IPS-18a (cell line): ENCODE data around the gene SMS.

ENCODE experiments used
- H3K27ac ChIP-seq: one replicate; pipeline ENCODE4 v1.5.1; 2013; ENCODE audit warnings: low read length
- H3K27me3 ChIP-seq: one replicate; pipeline ENCODE4 v1.6.1; 2013; ENCODE audit warnings: mild to moderate bottlenecking, low read length; ENCODE audit not compliant: control insufficient read depth, insufficient read depth
- H3K36me3 ChIP-seq: one replicate; pipeline ENCODE4 v1.6.1; 2013; ENCODE audit warnings: low read depth, low read length; ENCODE audit not compliant: control insufficient read depth
- H3K4me1 ChIP-seq: one replicate; pipeline ENCODE4 v1.6.1; 2013; ENCODE audit warnings: low read depth, low read length; ENCODE audit not compliant: control insufficient read depth
- H3K4me3 ChIP-seq: one replicate; pipeline ENCODE4 v1.5.1; 2013; ENCODE audit warnings: low read length
- H3K9ac ChIP-seq: one replicate; pipeline ENCODE4 v1.6.1; 2013; ENCODE audit warnings: mild to moderate bottlenecking, low read length, moderate library complexity
- H3K9me3 ChIP-seq: one replicate; pipeline ENCODE4 v1.6.1; 2013; ENCODE audit warnings: low read depth, low read length; ENCODE audit not compliant: control insufficient read depth

Gene SMS

GRCh38 chrX:21940356-21940829 is at the start of gene SMS:
Gene SMS (plus strand): TSS chrX:21940709. CDS start chrX:21940825, 116 bp downstream.
- H3K27ac ChIP-seq = no peak within 1 kb of the TSS
- H3K27me3 ChIP-seq = no peaks in the 10 kb centered on the region
- H3K36me3 ChIP-seq = peaks cover 3% of the 10 kb centered on the region
- peaks cover 13% of the 10 kb centered on the region for H3K4me1 ChIP-seq
- H3K9me3 ChIP-seq = peaks cover 15% of the 10 kb centered on the region
- H3K9ac ChIP-seq = peak within 1 kb of the TSS; percentile 63
- H3K4me3 ChIP-seq = peak within 1 kb of the TSS; percentile 53

DNA sequence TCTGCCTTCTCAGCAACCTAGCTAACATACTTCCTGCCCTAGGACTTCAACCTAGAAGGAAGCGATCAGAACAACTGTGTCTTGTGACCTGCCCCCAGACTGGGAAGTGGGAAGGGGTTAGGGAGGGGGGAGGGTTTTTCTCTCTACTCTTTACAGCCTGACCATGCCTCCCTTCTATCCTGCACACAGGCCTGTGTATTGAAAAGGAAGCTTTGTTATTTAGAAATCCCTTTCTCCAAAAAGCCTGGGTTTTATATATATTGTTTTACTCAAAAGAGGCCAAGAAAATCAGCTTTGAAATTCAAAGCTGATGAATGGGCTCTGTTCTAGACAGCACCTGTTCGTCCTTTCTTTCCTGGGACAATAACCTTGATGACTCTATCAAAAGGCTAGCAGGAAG is 35.2 kb upstream of the SMS start:
- H3K4me1 ChIP-seq = peaks cover 16% of the 10 kb centered on the region
- H3K27me3 ChIP-seq = no peaks in the 10 kb centered on the region
- no peak overlapping the region for H3K9ac ChIP-seq
- H3K4me3 ChIP-seq = no peak overlapping the region
- H3K9me3 ChIP-seq = peaks cover 9% of the 10 kb centered on the region
- H3K36me3 ChIP-seq = no peaks in the 10 kb centered on the region
- no peak overlapping the region for H3K27ac ChIP-seq

DNA sequence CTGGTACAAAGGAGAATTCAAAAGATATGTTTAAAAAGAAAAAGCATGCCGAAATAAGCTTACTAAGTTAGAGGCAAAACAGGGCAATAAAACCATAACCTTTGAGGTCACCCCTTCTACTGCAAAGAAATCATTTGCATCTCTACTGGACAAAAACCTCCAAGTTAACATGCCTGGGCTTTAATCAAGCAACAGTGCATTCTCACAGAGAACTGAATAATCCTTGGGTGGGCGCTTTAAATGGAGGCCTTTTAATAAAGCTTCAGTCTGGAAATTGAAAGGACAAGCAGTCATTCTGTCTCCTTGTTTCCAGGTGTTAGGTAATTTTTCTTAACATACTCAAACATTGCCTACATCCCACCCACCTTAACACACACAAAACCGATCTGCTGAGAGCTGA is 34.6 kb upstream of the SMS start:
- H3K4me1 ChIP-seq = peaks cover 16% of the 10 kb centered on the region
- no peak overlapping the region for H3K9ac ChIP-seq
- H3K9me3 ChIP-seq = peaks cover 9% of the 10 kb centered on the region
- H3K27ac ChIP-seq = no peak overlapping the region
- no peaks in the 10 kb centered on the region for H3K27me3 ChIP-seq
- no peak overlapping the region for H3K4me3 ChIP-seq
- H3K36me3 ChIP-seq = no peaks in the 10 kb centered on the region

DNA sequence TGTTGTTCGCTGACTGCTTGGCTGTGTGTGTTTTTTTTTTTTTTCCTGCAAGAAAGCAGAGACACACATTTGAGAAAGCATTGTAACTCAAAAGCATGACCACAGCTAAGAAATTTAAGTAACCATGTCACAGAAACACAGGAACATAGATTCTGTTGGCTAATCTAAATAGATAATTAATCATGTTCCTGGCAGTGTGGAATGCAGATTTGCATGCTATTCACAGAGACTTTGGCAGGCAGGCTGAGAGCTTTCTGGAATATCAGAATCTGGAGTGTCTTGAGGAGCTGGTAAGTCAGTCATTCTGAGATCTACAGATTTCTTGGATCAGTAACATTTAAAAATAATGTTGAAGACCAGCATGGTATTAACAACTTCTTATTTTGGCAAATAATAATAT is 33.2 kb upstream of the SMS start:
- H3K9ac ChIP-seq = no peak overlapping the region
- no peaks in the 10 kb centered on the region for H3K36me3 ChIP-seq
- H3K4me1 ChIP-seq = peaks cover 16% of the 10 kb centered on the region
- H3K27ac ChIP-seq = no peak overlapping the region
- no peaks in the 10 kb centered on the region for H3K27me3 ChIP-seq
- H3K9me3 ChIP-seq = peaks cover 6% of the 10 kb centered on the region
- no peak overlapping the region for H3K4me3 ChIP-seq

- Histone ChIP-seq H3K4me3 (no peak overlapping the region), H3K27ac (no peak overlapping the region), H3K36me3 (no peaks in the 10 kb centered on the region), H3K9ac (no peak overlapping the region), H3K9me3 (peaks cover 2% of the 10 kb centered on the region), H3K4me1 (peaks cover 3% of the 10 kb centered on the region), H3K27me3 (no peaks in the 10 kb centered on the region)
Measured at GRCh38 chrX:21911481-21911880, 29.0 kb upstream of the SMS start.

GRCh38 chrX:21912220-21912619 is 28.3 kb upstream of the SMS start:
- no peak overlapping the region for H3K27ac ChIP-seq
- H3K9me3 ChIP-seq = peaks cover 2% of the 10 kb centered on the region

GRCh38 chrX:21912989-21913388 is 27.5 kb upstream of the SMS start:
- H3K27ac ChIP-seq = no peak overlapping the region
- H3K9ac ChIP-seq = no peak overlapping the region
- no peaks in the 10 kb centered on the region for H3K4me1 ChIP-seq
- no peaks in the 10 kb centered on the region for H3K36me3 ChIP-seq
- H3K9me3 ChIP-seq = peaks cover 2% of the 10 kb centered on the region
- no peaks in the 10 kb centered on the region for H3K27me3 ChIP-seq
- no peak overlapping the region for H3K4me3 ChIP-seq

More at GRCh38 chrX:21912220-21912619, 28.3 kb upstream of the SMS start:
- no peaks in the 10 kb centered on the region for H3K36me3 ChIP-seq
- no peaks in the 10 kb centered on the region for H3K4me1 ChIP-seq
- H3K9ac ChIP-seq = no peak overlapping the region
- no peak overlapping the region for H3K4me3 ChIP-seq
- no peaks in the 10 kb centered on the region for H3K27me3 ChIP-seq

DNA sequence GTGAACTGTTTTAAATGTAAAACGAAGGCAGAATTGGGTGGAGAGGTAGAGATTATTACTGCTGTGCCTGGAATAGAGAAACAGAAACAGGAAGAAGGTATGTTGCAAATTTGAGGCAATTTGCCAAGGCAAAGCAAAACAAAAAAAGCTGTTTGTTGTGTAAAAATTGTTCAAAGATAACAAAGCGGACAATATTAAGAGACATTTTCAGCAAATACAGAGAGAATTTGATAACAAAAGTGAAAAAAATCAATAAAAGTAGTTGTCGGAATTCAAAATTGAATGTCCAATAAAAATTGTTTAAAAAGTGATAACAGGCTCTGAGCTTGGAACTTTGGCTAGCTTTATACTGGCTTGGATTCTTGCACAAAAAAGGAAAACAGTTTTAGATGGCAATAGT is 14.4 kb upstream of the SMS start:
- Histone ChIP-seq H3K9me3 (peaks cover 7% of the 10 kb centered on the region), H3K4me3 (no peak overlapping the region), H3K27ac (no peak overlapping the region), H3K36me3 (no peaks in the 10 kb centered on the region), H3K27me3 (no peaks in the 10 kb centered on the region), H3K9ac (no peak overlapping the region), H3K4me1 (peaks cover 15% of the 10 kb centered on the region)

GRCh38 chrX:21926527-21927278 is 13.8 kb upstream of the SMS start:
- Histone ChIP-seq H3K4me3 (no peak overlapping the region), H3K27me3 (no peaks in the 10 kb centered on the region), H3K4me1 (peaks cover 15% of the 10 kb centered on the region), H3K27ac (no peak overlapping the region), H3K36me3 (no peaks in the 10 kb centered on the region), H3K9ac (no peak overlapping the region), H3K9me3 (peaks cover 7% of the 10 kb centered on the region)

DNA sequence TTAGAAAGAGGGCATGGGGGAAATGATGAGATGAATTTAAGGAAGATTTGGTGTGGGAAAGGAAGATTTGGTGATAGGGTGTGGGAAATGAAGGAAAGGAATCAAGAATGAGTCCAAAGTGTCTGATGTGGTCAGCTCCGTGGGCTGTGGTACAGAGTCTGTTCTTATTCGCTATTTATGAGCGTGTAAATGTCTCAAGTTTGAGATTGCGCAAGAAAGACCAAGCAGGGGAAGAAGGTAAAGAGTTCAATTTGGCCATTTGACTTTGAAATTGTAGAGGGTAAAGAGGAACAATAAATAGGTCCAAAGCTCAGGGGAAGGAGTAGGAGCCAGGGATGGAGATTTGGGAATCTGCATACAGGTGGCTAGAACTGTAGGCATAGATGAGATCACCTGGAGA is 11.3 kb upstream of the SMS start:
- no peaks in the 10 kb centered on the region for H3K27me3 ChIP-seq
- H3K36me3 ChIP-seq = no peaks in the 10 kb centered on the region
- H3K9ac ChIP-seq = no peak overlapping the region
- H3K4me3 ChIP-seq = no peak overlapping the region
- H3K27ac ChIP-seq = no peak overlapping the region
- peaks cover 10% of the 10 kb centered on the region for H3K9me3 ChIP-seq
- peaks cover 15% of the 10 kb centered on the region for H3K4me1 ChIP-seq

GRCh38 chrX:21930986-21931385 is 9.5 kb upstream of the SMS start:
- H3K27ac ChIP-seq = no peak overlapping the region
- H3K4me1 ChIP-seq = peaks cover 15% of the 10 kb centered on the region
- no peak overlapping the region for H3K4me3 ChIP-seq
- no peaks in the 10 kb centered on the region for H3K27me3 ChIP-seq
- H3K9ac ChIP-seq = no peak overlapping the region
- H3K9me3 ChIP-seq = peaks cover 10% of the 10 kb centered on the region
- H3K36me3 ChIP-seq = no peaks in the 10 kb centered on the region
